Endothelial cell (in vitro differentiated cells): ENCODE results near the gene CACNA2D4. TPM values are rescaled to one million over a fixed set of nuclear protein-coding genes. Genes with fewer than 3 reads are reported as not detected.

Source experiments
- DNase-seq: peaks from one replicate; pipeline ENCODE4 v3.0.0; 2021; ENCODE audit warnings: low spot score
- H3K27ac Mint-ChIP-seq: one replicate; pipeline ENCODE4 v1.8.0; 2021; ENCODE audit warnings: mixed read lengths, inconsistent platforms; ENCODE audit not compliant: unreplicated experiment
- H3K27me3 Mint-ChIP-seq: one replicate; pipeline ENCODE4 v1.8.0; 2021; ENCODE audit warnings: mild to moderate bottlenecking, moderate library complexity, mixed read lengths, inconsistent platforms; ENCODE audit not compliant: unreplicated experiment
- H3K36me3 Mint-ChIP-seq: one replicate; pipeline ENCODE4 v1.8.0; 2021; ENCODE audit warnings: mild to moderate bottlenecking, low read depth, mixed read lengths, inconsistent platforms; ENCODE audit not compliant: unreplicated experiment
- H3K4me1 Mint-ChIP-seq: one replicate; pipeline ENCODE4 v1.8.0; 2021; ENCODE audit warnings: mild to moderate bottlenecking, mixed read lengths, inconsistent platforms; ENCODE audit not compliant: unreplicated experiment
- H3K4me3 Mint-ChIP-seq: one replicate; pipeline ENCODE4 v1.8.0; 2021; ENCODE audit warnings: mild to moderate bottlenecking, mixed read lengths, inconsistent platforms; ENCODE audit not compliant: unreplicated experiment
- H3K9me3 Mint-ChIP-seq: one replicate; pipeline ENCODE4 v1.8.0; 2021; ENCODE audit warnings: mixed read lengths, inconsistent platforms; ENCODE audit not compliant: unreplicated experiment
- total RNA-seq: library from RNA; stranded (reverse); fragmentation: NEBNext Ultra II Directional; extraction: Animal tissue kit (Norgen Biotek cat#: 25700); gene quantifications from one replicate; pipeline ENCODE4 v1.2.1, GENCODE V29; 2021; ENCODE audit not compliant: unreplicated experiment
- TF ChIP-seq, protein P1 (sequence below): fragments of 200-600 bp; sonication (generic); IDR thresholded peaks from one replicate; pipeline ENCODE4 v1.5.0; 2021; ENCODE audit warnings: antibody characterized with exemption; ENCODE audit not compliant: unreplicated experiment

Gene CACNA2D4
- total RNA-seq, 1 donor from 2014 or later: 0.28 TPM

DNA sequence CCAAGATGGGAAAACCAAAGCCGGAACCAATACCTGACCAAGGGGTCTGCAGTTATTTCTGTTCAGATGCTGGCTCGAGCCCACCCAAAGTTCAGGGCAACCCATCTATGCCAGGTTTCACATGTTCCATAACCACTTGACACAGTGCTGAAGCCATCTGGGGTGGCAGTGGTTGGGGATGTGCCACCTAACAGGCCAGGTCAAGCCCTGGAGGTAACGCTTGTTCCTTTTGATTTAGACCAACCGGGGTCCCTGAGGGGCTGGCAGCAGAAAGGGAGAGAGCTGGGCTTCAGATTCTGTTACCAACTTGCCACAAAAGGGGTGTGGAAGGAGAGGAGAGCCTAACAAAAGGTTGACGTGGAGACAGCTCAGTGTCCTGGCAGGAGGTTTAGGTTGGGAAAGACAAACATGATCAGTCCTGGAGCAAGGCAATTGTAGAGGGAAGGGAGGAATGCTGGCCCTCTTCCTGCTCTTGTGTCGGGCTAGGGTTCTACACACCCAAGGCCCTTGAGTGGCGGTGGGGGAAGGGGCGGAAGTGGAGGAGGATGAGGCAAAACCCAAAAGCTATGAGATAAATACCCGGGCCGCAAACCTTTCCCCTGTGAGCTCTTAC is 31.9 kb downstream of the CACNA2D4 start:
- no peaks in the 10 kb centered on the region for H3K36me3 Mint-ChIP-seq
- H3K4me3 Mint-ChIP-seq: no peak overlapping the region
- H3K4me1 Mint-ChIP-seq: no peaks in the 10 kb centered on the region
- TF ChIP-seq, protein P1, sequence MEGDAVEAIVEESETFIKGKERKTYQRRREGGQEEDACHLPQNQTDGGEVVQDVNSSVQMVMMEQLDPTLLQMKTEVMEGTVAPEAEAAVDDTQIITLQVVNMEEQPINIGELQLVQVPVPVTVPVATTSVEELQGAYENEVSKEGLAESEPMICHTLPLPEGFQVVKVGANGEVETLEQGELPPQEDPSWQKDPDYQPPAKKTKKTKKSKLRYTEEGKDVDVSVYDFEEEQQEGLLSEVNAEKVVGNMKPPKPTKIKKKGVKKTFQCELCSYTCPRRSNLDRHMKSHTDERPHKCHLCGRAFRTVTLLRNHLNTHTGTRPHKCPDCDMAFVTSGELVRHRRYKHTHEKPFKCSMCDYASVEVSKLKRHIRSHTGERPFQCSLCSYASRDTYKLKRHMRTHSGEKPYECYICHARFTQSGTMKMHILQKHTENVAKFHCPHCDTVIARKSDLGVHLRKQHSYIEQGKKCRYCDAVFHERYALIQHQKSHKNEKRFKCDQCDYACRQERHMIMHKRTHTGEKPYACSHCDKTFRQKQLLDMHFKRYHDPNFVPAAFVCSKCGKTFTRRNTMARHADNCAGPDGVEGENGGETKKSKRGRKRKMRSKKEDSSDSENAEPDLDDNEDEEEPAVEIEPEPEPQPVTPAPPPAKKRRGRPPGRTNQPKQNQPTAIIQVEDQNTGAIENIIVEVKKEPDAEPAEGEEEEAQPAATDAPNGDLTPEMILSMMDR: no peak
- no peak for DNase-seq
- H3K9me3 Mint-ChIP-seq: peaks cover 4% of the 10 kb centered on the region
- no peak overlapping the region for H3K27ac Mint-ChIP-seq
- peaks cover 7% of the 10 kb centered on the region for H3K27me3 Mint-ChIP-seq

DNA sequence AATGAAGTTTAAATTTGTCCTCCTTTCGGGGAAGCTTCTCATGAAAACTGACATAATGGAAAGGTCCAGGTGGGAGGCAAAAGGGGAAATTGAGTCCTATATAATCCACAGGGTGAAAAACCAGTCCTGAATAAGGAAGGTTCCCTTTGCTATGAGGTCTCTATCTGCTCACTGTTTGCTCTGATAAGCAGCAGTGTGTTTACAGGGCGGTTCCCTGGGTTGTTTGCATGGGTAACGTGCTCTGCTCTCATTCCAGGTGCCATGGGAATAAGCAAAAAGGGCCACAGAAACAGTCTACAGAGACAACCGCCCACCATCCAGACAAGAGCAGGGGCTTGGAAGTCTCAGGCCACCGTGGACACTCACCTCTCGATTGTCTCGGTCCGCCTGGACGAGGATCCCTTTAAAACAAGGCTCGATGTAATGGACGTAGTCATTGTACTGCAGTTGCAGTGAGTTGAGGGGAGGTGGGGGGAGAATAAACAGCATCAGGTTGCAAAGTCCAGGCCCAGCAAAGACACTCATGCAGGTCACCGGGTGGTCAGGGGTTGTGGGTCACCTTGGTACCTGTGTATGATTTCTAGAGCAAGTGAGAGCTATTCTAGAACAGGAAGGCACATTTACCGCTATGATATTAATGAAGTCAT is 32.7 kb downstream of the CACNA2D4 start:
- H3K27ac Mint-ChIP-seq: no peak overlapping the region
- no peak overlapping the region for H3K4me3 Mint-ChIP-seq
- H3K9me3 Mint-ChIP-seq: peaks cover 4% of the 10 kb centered on the region
- H3K4me1 Mint-ChIP-seq: no peaks in the 10 kb centered on the region
- TF ChIP-seq, protein P1: no peak
- H3K36me3 Mint-ChIP-seq: no peaks in the 10 kb centered on the region
- DNase-seq: no peak
- H3K27me3 Mint-ChIP-seq: peaks cover 12% of the 10 kb centered on the region

DNA sequence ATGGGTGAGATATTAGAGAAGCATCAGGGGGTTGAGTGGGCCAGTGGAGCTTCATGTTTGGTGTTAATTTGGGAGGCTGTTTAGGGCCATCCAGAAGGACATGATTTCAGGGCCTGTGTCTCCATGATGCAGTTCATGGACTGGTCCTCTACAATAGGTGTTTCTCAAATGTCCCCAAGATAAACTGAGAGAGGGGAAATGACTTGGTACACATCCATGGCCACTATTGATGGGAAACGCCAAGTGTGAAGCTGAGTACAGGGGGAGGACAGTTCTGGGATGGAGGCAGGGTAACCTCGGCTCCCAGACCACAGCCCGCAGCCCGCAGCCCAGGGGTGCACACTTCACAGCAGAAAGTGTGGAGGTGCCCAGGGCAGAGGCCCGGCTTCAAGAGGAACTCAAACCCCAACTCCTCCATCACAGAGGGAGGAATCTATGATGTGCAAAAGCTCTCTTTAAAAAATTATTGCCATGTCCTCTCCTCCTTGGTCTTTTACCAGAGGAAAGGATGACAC is 33.3 kb downstream of the CACNA2D4 start:
- TF ChIP-seq, protein P1: no peak
- H3K36me3 Mint-ChIP-seq: no peaks in the 10 kb centered on the region

DNA sequence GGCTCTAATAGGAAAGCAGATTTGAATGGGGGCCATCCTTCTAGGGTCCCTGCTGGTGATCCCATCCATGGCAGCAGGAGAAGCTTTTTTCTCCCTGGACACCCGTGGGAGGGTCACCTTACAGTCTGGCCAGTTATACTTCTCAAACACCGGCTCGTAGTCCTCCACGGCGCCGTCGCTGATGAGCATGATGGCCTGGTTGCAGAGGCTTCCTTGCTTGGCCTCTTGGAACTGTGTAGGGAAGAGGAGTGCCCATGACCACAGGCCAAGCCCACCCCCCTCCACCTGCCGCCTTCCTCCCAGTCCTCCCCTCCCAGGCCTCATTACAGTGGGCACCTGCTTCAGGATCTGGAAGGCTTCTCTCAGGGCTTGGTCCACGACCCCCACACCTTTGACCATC is 33.8 kb downstream of the CACNA2D4 start:
- peaks cover 10% of the 10 kb centered on the region for H3K27me3 Mint-ChIP-seq
- no peaks in the 10 kb centered on the region for H3K36me3 Mint-ChIP-seq
- H3K27ac Mint-ChIP-seq: no peak overlapping the region
- H3K4me3 Mint-ChIP-seq: no peak overlapping the region
- H3K9me3 Mint-ChIP-seq: peaks cover 1% of the 10 kb centered on the region
- DNase-seq: no peak
- TF ChIP-seq, protein P1: no peak
- no peaks in the 10 kb centered on the region for H3K4me1 Mint-ChIP-seq

More for the DNA sequence above, 33.3 kb downstream of the CACNA2D4 start:
- Mint-ChIP-seq H3K27me3 (peaks cover 12% of the 10 kb centered on the region), H3K27ac (no peak overlapping the region), H3K4me1 (no peaks in the 10 kb centered on the region), H3K9me3 (peaks cover 4% of the 10 kb centered on the region), H3K4me3 (no peak overlapping the region)
- DNase-seq: no peak

DNA sequence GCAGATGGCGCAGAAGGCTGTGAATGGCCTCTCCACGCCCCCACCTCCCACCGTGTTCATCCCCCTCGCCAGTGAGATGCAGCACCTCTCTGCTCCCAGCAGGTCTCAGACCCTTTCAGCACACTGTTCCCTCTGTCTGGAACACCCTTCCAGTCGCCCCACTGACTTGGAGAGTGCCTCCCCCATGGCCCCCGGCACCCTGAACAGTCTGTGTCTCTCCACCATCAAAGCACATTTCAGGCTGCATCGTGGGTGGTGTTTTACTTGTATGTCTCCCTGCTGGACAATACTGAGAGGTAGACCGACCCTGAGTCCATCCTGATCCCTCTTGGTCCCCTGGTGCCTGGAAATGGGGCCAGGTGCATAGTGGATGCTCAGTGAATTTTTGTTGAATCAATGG is 34.9 kb downstream of the CACNA2D4 start:
- Mint-ChIP-seq H3K4me1 (no peaks in the 10 kb centered on the region), H3K4me3 (no peak overlapping the region), H3K9me3 (no peaks in the 10 kb centered on the region), H3K36me3 (no peaks in the 10 kb centered on the region), H3K27ac (no peak overlapping the region), H3K27me3 (peaks cover 11% of the 10 kb centered on the region)
- TF ChIP-seq, protein P1: no peak
- DNase-seq: no peak
